OCI-M2 (cell line): ENCODE results near the gene PANK1.

Experiments
- DNase-seq: peaks from one replicate; lab custom pipeline; 2025; ENCODE audit not compliant: unreplicated experiment; lab: John Stamatoyannopoulos, UW

The PANK1 gene

DNA sequence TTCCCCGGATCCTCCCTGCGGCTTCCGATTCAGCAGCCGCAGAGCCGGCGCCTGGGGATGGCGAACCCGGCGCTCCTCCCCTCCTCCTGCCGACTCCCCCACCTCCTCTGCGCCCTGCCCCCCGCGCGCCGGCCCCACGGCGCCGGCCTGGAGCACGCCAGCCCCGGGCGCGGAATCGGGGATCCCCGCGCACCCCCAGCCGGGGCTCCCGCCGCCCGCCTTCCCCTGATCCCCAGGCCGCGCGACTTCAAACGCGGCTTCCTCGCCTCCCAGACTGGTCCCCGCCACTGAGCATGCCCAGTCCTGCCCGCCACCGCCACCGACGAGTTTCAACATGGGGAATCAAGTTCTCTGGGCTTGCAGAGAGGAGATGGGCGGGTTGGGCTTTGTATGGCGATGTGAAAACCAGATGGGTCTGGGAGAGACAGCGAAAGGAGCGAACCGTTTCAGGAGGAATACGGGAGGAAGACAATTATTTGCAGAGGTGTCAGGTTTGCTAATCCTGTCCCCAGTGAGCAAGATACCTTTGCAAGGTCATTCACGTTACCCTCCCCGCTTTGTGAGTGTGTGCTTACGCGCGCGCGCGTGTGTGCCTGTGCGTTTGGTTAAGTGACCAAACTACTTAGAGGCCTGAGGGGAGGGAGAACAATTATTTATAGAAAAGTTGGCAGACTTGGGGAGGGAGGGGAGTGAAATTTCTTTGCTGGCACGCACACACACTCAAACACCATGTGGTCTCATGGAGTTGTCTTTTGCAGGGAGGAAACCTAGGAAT is at the start of gene PANK1:
TSS of gene PANK1 (minus strand) at position 276 of the 775 bp plus-strand sequence. CDS start 351 bp downstream, outside the sequence.
- no peak for DNase-seq

DNA sequence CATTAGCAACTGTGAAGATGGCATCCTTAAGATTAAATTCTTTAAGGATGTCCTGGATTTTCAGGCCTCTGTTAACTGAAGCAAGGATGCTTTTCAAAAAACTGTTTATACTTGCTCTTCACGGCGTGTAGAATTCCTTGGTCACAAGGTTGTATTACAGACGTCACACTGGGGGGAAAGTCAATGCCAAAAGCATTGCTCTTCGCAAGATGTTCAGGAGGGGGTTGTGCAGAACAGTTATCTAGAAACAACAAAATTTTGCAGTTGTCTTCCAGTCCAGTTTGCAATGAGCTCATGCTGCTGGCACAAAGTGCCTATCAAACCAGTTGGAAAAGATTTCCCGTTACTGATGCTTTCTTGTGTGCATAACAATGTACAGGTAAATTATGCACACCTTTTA is 48.1 kb upstream of the PANK1 start:
- no peak for DNase-seq

DNA sequence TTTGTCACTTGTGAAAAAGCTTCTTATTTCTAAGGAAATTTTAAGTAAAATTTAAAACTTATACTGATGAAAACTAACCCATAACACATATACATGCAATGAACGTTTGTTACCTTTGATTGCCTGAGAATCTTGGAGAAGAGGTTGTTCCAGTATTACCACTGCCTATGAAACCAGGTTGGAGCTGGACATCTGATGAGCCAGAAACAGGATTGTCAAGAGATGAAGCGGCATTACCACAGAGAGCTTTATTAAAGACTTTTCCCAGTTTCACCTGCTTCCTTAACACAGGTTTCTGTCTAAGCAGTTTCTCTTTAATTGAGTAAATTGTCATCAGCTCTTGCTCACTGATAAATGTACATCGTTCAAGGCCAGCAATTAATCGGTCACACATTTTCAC is 47.4 kb upstream of the PANK1 start:
- no peak for DNase-seq

DNA sequence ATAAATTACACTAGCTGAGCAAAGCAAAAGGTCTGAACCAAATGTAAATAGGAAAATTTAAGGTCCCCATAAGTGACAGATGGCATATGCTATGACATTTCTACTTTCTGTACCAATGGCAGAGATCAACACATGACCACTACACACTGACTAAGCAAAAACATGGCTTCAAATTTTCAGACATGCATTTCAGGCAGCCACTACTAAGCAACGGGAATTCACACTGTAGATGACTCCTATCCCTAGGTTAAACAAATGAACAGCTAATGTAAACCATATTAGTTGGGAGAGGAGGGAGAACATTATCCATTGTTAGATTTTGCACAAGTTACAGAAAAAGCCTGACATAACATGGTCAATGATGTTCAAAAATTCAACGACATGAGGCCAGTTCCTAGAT is 45.0 kb upstream of the PANK1 start:
- no peak for DNase-seq

DNA sequence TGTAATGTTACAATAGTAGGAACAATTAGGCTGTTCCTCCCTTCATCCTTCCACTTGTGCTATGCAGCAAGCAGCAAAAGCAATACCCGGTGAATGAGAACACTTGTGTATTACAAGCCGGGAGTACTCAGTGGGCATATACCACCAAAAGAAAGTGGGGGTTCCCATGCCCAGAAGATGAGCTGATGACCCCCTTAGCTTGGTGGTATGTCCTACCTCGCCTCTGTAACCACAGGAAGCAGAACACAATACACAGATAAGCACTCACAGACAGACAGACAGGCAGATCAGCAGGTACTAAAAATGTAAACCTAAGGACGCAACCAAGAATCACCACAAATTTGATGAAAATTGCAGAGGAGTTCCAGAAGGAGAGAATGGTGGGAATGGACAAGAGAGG is 40.9 kb upstream of the PANK1 start:
- DNase-seq, result no peak

DNA sequence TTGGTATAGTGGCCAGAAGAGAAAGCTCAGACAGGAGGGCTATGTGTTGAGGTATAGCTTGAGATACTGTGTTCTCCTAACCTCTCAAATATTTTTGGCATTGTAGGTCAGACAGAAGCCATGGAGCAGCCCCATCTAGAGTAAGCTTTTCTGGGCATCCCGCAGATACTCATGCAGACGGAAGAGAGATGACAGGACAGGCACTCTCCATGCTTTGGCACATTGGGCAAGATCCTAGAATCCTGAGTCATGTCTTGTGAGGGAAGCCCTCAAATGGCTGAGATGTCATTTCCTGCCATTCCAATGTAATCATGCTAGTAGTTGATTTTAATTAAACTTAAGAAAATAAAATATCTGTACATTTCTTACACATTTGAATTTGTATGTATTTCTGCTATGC is 39.6 kb upstream of the PANK1 start:
- no peak for DNase-seq

DNA sequence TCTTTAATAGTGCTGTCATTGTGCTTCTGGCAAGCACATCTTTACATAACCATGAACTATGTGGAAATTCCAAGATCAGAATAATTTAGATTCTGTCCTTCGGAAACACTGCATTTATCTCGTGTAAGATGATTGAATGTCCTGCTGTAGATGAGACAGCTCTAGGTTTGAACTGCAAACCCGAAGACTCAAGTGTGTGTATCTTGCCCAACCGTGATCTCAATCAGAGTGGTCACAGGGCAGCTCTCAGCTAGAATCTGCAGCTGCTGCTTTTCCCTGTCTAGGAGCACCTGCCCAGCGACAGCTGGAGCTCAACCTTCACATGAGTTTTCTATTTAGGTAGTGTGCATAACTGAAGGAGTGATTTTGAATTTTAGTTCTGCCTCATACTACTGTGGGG is 38.8 kb upstream of the PANK1 start:
- no peak for DNase-seq

DNA sequence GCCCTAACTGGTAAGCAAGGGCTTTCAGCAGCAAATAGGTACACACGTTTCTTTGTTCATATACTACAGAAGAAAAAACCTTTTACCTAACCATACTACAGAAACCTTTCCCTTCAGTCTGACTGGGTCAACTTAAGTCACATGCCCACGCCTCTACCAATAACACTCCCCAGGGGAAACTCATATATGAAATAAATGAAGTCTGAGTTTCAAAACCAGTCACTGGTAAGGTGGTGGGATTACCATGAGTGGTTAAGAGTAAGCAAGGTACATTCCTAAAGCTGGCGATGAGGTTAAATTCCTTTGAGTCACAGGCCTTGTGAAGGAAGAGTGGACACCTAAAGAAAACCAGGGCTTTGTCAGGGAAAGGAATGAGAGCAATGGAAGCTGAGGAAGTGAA is 34.9 kb upstream of the PANK1 start:
- DNase-seq, result no peak

DNA sequence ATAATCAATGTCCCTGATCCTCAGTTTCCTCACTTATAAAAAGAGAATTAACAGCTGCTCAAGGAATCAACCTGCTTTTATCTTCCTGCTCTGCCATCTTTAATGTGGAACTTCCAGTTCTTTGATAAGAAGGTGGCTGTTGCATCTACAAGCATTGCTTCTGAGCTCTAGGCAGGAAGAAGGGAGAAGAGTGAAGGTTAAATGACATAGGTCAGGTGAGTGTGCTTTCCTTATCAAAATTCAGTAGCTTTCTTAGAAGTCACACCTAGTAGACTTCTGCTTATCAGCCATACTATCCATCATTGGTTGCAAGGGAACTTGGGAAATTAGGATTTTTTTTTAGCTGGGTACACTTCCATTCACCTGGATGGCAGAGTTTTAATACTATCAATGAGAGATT is 32.3 kb upstream of the PANK1 start:
- no peak for DNase-seq

DNA sequence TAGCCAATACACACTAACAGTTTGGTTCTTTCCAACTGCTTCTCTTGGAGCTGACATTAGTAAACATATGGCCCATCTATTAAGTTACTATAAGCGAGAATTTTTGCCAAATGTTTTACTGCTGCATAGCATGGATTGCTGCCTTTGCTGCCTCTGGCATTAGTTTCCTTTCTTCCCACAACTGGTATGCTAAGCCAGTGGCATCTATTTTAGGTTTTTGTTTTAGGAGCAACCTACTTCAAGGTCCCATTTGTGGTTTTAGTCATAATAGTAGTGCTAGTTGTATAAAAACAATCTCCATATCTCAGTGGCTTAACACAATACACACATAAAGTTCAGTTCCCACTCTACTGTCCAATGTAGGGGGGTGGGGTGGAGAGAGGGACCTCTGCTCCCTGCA is 25.9 kb upstream of the PANK1 start:
- DNase-seq, result no peak

DNA sequence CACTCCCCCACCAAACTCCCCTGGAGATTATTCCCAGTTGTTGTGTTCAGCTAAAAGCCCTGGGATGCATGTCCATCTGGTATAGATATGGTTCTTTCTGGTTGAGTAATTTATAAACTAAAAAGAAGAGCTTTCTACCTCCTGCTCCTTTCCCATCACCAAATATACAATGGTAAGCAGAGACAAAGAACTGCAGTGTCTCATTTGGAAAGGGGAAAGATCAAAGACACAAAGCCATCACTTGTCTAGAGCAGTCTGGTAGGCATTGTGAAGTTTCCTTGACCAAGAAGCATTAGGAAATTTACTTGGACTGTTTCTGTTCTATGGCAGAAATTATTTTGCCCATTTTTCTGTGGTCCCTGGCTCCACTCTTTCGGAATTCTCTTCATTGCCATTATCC is 24.9 kb upstream of the PANK1 start:
- DNase-seq, result no peak

DNA sequence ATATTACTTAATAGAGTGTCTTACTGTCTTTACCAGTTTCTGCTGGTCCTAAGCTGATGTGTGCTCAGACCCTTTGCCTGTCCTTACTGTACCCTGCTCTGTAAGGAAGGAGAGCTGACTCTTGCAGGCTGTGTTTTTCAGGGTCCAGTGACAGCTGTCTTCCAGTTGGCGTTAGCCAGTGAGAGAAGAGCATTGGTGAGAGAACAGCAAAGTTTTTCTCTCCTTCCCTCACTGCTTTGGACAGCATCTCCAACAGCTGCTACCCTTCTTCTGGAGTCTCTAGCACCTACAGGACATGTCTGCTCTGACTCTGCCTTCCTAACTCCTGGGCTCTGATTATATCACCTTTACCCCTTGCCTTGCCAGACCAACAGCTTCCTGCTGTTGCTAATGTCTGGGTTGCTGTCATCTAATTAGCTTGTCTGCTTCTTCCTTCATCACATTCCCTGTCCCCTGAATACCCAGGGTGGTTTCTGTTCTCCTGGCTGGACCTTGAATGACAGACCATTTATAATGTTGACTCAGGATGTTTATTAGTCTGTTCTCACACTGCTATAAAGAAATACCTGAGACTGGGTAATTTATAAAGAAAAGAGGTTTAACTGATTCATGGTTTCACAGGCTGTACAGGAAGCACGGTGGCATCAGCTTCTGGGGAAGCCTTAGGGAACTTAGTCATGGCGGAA is 23.5 kb upstream of the PANK1 start:
- DNase-seq, result no peak

DNA sequence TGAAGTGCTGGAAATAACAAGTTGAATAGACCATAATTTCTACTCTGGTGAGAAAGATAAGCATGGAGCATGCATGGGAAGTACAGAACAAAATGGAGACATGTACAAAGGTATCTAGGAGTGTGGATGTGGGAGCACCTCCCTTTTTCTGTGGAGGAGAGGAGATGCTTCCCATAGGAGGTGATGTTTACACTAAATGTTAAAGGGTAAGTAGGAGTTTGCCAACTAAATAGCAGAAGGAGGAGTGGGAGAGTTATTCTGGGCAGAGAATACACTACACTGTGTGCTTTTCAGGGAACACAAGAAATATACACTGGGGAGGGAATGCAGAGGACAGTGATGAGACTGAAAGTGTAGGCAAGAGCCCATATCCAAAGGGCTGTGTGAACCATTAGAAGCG is 21.1 kb upstream of the PANK1 start:
- DNase-seq, result no peak

DNA sequence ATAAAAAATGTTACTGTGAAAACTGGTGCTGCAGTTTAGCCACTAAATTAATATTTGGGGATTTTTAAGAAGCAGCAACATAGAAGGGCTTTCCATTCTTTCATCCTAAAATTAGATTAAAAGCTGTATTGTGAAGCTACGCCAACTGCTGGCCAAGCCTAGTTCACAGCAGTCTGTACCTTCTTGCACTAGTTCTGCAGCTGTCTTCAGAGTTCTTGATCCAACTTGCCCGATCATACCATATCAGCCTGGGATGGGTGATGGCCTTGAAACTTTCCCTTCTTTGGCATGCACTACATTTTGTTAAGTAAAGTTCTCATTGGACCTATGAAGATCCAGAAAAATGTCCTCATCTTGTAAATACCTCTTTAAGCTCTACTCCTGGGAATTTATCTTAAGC is 20.3 kb upstream of the PANK1 start:
- DNase-seq, result no peak

DNA sequence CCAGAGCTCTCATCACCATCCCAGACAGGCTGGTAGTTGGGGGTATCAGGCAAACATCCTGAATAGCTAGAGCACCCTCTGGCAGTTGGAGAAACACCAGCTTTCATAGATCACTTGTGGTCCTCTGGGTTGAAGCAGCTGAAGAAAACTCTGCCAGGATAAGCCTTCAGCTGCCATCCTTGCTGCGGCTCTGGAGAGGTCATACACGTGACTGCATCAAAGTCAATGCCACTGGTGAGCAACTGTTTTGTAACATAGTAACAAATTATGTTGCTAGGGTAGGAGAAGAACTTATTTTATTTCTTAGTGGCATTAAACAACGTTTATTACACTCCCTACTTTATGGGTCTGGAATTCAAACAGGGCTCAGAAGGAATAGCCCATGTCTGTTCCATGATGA is 19.2 kb upstream of the PANK1 start:
- no peak for DNase-seq

DNA sequence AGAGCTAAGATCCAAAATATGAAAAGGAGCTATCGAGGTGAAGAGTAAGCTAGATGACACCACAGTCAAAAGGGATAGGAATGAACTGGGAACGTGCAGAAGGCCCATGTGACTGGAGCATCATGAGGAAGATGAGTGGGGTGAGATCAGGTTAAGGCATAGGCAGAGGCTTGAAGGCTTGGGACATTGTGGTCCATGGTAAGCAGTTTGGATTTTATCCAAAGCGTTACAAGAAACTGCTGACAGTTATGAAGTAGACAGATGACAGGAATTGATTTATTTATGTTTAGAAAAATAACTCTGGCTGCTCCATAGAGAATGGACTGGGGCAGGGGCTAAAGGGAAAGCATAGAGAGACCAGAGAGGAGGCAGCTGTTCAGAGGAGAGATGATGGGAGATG is 18.1 kb upstream of the PANK1 start:
- no peak for DNase-seq

DNA sequence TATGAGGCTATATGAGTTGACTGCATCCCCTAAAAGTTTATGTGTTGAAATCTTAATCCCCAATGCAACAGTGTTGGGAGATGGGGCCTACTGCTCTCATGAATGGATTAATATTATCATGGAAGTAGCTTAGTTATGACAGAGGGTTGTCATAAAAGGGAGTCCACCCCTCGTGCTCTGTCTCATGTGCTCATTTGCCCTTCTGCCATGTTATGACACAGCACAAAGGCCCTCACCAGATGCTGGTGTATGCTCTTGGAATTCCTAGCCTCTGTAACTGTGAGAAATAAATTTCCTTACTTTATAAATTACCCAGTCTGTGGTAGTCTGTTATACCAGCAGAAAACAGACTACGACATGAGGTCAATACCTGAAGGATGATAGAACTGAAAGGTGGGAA is 17.6 kb upstream of the PANK1 start:
- no peak for DNase-seq

DNA sequence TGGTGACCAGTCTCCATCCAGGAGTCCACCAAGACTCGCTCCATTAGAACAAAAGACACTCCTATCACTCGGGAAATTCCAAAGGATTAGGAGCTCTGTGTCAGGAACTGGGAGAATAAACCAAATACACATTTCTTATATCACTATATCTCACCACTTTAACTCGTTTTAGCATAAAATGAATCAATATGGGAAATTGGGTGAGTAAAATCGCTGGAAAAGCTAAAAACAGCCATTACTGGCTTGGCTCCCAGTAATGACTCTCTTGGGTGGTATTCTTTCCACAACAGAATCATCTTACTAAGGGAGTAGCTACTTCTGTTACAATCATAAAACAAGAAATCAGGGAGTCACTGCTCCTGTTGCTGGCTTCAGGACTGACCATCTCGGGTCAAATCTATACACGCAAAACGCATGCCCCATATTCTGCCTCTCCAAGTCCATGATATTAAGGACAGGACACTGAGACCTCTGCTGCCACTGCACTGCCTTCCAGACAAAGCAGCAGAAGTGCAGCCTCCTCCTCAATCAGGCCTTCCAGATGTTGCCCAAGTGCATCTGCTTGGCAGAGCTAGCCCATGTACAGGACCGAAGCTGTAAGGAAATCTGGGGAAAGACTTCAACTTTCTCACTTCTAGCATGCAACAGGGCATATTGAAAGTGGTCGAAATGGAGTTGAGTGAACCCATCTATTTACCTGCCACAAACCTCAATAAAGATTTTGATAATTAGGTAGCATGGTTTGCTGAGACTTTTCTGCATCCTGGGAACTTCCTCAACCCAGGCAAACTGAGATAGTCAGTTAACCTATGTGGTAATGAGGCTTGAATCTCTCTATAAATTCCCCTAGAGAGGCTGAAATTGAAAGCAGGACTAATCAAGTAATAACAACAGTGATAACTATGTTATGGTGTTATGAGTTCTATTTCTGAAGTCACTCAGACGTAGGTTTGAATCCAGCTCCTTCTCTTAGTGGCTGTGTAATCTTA is 14.4 kb upstream of the PANK1 start:
- DNase-seq, result no peak

DNA sequence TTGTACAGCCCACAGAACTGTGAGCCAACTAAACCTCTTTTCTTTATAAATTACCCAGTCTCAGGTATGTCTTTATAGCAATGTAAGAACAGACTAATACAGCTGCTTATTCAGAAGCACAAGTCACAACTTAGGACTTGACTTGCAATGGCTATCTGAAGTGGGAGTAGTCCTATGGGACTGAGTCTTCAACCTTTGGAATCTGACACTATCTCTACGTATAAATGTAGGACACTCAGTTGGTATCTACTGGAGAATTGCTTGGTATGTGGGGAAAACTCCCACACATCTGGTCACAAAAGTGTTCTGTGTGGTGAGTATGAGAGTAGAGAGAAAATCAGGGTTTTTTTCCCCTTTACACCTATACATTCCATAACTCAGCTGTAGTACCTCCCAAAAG is 12.3 kb upstream of the PANK1 start:
- no peak for DNase-seq

DNA sequence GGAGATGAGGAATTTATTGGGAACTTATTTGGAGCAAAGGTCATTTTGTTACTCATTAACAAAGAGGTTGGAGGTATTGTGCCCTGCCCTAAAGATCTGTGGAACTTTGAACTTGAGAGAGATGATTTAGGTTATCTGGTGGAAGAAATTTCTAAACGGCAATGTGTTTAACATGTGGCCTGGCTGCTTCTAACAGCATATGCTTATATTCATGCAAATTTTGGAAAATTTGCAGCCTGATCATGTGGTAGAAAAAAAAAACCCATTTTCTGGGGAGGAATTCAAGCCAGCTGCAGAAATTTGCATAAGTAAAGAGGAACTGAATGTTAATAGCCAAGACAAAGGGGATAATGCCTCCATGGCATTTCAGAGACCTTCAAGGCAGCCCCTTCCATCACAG is 10.7 kb upstream of the PANK1 start:
- DNase-seq, result no peak

DNA sequence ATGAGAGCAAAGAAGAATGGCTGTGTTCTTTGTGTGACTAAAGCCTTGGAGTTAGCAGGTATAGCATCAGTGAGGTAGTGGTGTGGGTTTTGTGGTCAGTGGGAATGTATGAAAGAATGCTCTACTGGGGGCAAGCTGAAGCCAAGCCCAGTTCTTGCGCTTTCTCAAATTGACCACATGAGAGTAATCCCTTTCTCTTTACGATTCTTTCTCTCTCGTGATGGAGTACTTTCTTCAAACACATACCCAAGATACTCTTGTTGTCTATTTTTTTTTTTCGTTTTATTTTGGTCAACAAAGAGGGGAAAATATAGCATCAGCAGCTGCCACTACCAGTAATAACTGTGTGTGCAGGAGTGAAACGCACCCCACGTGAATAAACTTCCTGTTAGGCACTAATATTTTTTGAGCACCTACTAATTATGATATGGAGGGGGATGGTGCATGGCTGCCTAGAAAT is 8.4 kb upstream of the PANK1 start:
- no peak for DNase-seq
